ENCODE measurements around the gene LINS1. TPM values are rescaled to one million over a fixed set of nuclear protein-coding genes. Genes with fewer than 3 reads are reported as not detected.

LINS1 gene
- total and polyA plus RNA-seq, 8 donors: 1.8 to 39.7 (median 7.0) TPM

GRCh38 chr15:100635406-100636071 is 33.6 kb upstream of the LINS1 start:
- no peak for DNase-seq
- Histone ChIP-seq H3K4me1 (peaks cover 0 to 32% (median 10%) of the 10 kb centered on the region in 4 donors), H3K27ac (no peak overlapping the region), H3K27me3 (no peaks in the 10 kb centered on the region), H3K9me3 (no peaks in the 10 kb centered on the region), H3K36me3 (peaks cover 0 to 27% (median 22%) of the 10 kb centered on the region in 4 donors), H3K4me3 (no peak overlapping the region)
- 77 to 85% (median 84%) methylated on average over 11 of the region's 11 CpGs for whole genome bisulfite sequencing, 5 donors
- TF ChIP-seq POLR2AphosphoS5 (IDR thresholded peaks at IDR 0.05) (no peak), EP300 (IDR thresholded peaks at IDR 0.05) (no peak), CTCF (IDR thresholded peaks at IDR 0.05) (no peak), POLR2A (IDR thresholded peaks at IDR 0.05) (no peak)
- intact Hi-C loops (cut with DNase I; ENCODE audit: low total_unique reads): no loop called here

- Histone ChIP-seq H3K4me3 (no peak overlapping the region), H3K4me1 (peaks cover 0 to 26% (median 7%) of the 10 kb centered on the region in 4 donors), H3K36me3 (peaks cover 0 to 42% (median 37%) of the 10 kb centered on the region in 4 donors), H3K27ac (no peak overlapping the region), H3K27me3 (no peaks in the 10 kb centered on the region), H3K9me3 (no peaks in the 10 kb centered on the region)
- intact Hi-C loops (cut with DNase I; ENCODE audit: low total_unique reads): no loop called here
- no peak for DNase-seq
- no peak for TF ChIP-seq POLR2AphosphoS5 (IDR thresholded peaks at IDR 0.05)
- no peak for TF ChIP-seq CTCF (IDR thresholded peaks at IDR 0.05)
- WGBS, 5 donors: 39 to 71% (median 56%) methylated on average over 1 of the region's 1 CpG
Measured at GRCh38 chr15:100633763-100634075, 31.7 kb upstream of the LINS1 start.

GRCh38 chr15:100631831-100632230 is 29.8 kb upstream of the LINS1 start:
- Histone ChIP-seq H3K27ac (no peak overlapping the region), H3K36me3 (peaks cover 0 to 42% (median 37%) of the 10 kb centered on the region in 4 donors), H3K4me3 (no peak overlapping the region), H3K27me3 (no peaks in the 10 kb centered on the region), H3K9me3 (no peaks in the 10 kb centered on the region), H3K4me1 (peaks cover 0 to 14% (median 6%) of the 10 kb centered on the region in 4 donors)
- TF ChIP-seq CTCF (IDR thresholded peaks at IDR 0.05): no peak
- no peak for TF ChIP-seq EP300 (IDR thresholded peaks at IDR 0.05)
- no peak for TF ChIP-seq POLR2AphosphoS5 (IDR thresholded peaks at IDR 0.05)
- TF ChIP-seq POLR2A (IDR thresholded peaks at IDR 0.05): no peak
- intact Hi-C loops (cut with DNase I; ENCODE audit: low total_unique reads): no loop called here
- DNase-seq: no peak
- 87 to 96% (median 94%) methylated on average over 10 of the region's 10 CpGs for WGBS, 5 donors

- H3K27me3 ChIP-seq: no peaks in the 10 kb centered on the region
- TF ChIP-seq POLR2AphosphoS5 (IDR thresholded peaks at IDR 0.05) (no peak), EP300 (IDR thresholded peaks at IDR 0.05) (no peak), POLR2A (IDR thresholded peaks at IDR 0.05) (no peak), CTCF (IDR thresholded peaks at IDR 0.05) (no peak)
- peaks cover 0 to 12% (median 3%) of the 10 kb centered on the region in 4 donors for H3K4me1 ChIP-seq
- WGBS, 5 donors: 62 to 81% (median 76%) methylated on average over 3 of the region's 3 CpGs
- intact Hi-C loops (cut with DNase I; ENCODE audit: low total_unique reads): loop anchor here (5.0 kb wide), 2 partner anchors 244 to 379 kb away; no protein-coding TSS in a partner anchor
- H3K4me3 ChIP-seq: no peak overlapping the region
- H3K36me3 ChIP-seq: peaks cover 0 to 39% (median 37%) of the 10 kb centered on the region in 4 donors
- no peaks in the 10 kb centered on the region for H3K9me3 ChIP-seq
- no peak overlapping the region for H3K27ac ChIP-seq
- DNase-seq: no peak
Measured at GRCh38 chr15:100628746-100629145, 26.8 kb upstream of the LINS1 start.

Measured in stomach (tissue), 9 donors.